GM21360 (cell line): ENCODE measurements around the gene PDZD4.
"Not testable (repeated sequence)": the region's sequence is repeated elsewhere in the genome, so short reads cannot be mapped to it uniquely, and the experiment has no call there.

Experiments used
- ATAC-seq: cut with Tn5 transposase; IDR thresholded peaks from one replicate; pipeline ENCODE4 v1.9.1; 2021; ENCODE audit warnings: mild to moderate bottlenecking, moderate library complexity; ENCODE audit not compliant: unreplicated experiment

Gene PDZD4

GRCh38 chrX:153845195-153845594 lies 14.9 kb upstream of the PDZD4 start:
- ATAC-seq: no peak

- no peak for ATAC-seq
Measured at GRCh38 chrX:153844509-153845082, 14.3 kb upstream of the PDZD4 start.

DNA sequence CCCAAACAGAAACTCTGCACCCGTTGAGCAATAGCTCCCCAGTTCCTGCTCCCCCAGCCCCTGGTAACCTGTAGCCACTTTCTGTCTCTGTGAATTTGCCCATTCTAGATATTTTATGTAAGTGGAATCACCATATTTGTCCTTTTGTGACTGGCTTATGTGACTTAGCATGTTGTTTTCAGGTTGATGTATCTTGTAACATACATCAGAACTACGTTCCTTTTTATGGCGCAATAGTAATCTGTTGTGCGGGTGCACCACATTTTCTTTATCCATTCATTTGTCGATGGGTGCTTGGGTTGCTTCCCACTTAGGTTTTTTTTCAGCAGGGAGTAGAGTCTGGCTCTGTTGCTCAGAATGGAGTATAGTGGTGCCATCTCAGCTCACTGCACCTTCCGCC lies 6.6 kb upstream of the PDZD4 start:
- no peak for ATAC-seq

DNA sequence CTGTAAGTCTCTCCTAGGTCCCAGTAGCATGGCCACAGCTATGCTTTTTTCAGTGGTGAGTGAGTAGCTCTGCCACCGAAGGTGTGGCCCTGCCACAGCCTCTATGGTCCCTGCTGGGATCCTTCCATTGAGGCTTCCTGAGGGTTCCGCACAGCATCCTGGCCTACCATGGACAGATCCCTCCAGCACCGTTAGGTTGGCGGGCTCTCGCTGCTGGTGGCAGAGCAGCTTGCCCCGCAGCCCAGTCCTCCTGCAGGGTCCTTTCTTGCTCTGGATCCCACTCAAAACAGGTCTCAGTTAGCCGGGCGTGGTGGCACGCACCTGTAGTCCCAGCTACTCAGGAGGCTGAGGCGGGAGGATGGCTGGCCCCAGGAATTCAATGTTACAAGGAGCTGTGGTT lies 2.4 kb upstream of the PDZD4 start:
- no peak for ATAC-seq

- ATAC-seq: no peak
Measured at GRCh38 chrX:153831429-153832150, 1.2 kb upstream of the PDZD4 start.

- no peak for ATAC-seq
Measured at GRCh38 chrX:153830640-153831428, 490 bp upstream of the PDZD4 start.

DNA sequence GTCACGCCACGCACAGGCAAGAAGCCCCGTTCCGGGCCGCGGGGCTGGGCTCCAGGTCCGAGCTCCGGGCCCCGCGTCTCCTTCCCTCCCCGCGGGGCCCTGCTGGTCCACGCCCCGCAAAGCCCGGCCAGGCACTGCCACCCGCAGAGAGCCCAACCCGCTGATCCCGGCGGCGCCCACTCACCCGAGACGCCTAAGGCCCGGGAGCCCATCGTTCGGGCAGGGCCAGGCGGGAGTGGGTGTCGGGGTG lies 870 bp downstream of the PDZD4 start:
- ATAC-seq: no peak

DNA sequence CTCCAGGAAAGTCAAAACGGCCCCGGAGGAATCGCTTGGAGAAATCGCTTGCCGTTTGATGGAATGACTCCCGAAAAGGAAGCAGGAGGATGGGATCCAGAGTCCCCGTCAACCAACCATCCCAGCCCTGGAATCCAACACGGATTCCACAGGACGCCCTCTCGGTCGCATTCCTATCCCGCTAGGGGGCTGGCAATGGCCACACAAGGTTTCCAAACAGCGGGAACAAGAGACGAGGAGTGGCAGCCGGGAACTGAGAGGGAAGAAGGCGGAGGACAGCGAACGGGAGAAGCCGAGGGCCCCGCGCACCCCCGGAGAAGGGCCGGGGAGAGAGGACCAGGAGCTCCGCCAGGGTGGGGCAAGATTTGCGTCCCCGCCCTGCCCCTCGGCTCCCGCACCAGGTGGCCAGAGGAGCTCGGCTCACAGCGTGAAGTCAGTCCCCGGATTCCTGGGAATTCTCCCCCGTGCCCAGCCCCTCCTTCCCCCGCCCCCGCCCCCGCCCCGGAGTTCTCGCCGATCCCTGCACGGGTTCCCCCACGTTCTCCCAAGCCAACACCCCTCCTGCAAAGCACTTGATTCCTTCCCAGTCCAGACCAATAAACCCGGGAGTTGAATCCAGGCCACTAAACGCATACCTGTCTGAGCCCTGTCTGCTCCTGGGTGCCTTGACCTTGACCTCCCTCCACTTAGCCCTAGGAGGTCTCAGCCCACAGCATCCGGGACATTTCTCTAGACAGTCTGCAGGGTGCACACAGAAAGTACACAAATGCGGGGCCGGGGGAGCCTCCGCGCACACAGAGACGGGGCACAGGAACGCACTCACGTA lies 1.4 kb downstream of the PDZD4 start:
- no peak for ATAC-seq

DNA sequence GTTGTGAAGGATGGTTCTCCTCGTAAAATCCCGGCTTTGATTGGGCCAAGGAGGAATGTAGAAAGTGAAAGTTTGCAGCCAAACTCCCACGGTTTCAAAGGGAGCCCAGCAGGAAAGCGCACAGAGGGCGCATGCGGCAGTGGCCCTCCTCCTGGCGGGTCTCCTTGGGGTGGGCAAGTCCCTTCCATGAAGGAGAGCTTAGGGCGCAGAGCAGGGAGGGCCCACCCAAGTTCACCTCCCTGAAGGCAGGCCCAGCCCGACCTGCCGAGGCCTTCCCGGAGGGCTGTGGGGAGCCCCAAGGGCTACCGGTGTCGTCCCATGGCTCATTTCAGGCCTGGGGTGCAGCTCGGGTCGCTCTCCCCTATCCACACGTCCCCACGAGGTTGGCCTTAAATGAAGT lies 2.0 kb downstream of the PDZD4 start:
- ATAC-seq: no peak

DNA sequence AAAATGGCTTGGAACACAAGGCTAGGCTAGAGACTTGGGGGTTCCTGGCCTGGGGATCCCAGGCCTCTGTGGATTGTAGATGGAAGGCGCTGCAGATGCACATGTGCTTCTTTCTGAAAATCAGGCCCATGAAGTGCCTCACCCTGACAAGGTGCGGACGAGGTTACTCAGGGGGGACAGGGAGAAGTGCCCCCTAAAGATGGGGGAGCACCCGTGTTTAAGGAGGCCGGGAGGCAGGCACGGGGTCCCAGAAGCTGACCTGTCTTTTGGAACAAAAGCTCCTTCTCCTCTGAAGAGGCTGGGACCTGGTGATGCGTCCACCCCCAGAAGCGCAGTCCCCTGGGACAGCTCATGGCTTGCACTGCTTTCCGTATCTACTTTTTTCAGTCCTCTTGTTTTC lies 2.4 kb downstream of the PDZD4 start:
- no peak for ATAC-seq

DNA sequence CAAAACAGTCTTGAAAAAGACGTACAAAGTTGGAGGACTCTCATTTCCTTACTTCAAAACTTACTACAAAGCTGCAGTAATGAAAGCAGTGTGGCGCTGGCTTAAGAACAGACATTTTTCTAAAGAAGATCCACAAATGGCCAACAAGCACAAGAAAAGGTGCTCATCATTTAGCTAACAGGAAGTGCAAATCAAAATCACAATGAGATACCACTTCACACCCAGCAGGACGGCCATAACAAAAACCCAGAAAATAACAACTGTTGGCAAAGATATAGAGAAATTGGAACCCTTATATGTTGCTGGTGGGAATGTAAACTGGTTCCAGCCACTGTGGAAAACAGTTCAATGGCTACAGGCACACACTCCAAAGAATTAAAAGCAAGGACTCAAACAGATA lies 3.3 kb downstream of the PDZD4 start:
- ATAC-seq: no peak

DNA sequence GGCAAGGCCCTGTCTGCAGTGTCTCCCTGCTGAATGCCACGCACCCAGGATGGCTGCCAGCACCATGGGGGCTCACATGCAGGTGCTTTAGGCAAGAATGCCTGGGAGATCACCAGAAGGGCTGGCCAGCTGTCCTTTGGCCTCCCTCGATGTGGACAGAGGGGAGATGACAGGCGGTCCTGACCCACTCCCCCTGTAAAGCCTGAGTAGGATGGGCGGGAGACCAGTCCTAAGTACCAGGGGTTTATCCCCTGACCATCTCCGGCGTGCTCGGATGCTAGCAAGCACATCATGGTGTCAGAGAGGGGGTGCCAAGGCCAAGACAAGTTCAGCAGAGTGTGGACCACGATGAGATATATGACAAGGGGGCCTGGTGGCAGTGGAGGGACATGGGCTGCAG lies 5.3 kb downstream of the PDZD4 start:
- ATAC-seq: no peak

GRCh38 chrX:153824348-153824747 lies 6.0 kb downstream of the PDZD4 start:
- ATAC-seq: no peak

- ATAC-seq: no peak
Measured at GRCh38 chrX:153821066-153821465, 9.3 kb downstream of the PDZD4 start.

GRCh38 chrX:153820601-153821000 lies 9.7 kb downstream of the PDZD4 start:
- ATAC-seq: no peak

DNA sequence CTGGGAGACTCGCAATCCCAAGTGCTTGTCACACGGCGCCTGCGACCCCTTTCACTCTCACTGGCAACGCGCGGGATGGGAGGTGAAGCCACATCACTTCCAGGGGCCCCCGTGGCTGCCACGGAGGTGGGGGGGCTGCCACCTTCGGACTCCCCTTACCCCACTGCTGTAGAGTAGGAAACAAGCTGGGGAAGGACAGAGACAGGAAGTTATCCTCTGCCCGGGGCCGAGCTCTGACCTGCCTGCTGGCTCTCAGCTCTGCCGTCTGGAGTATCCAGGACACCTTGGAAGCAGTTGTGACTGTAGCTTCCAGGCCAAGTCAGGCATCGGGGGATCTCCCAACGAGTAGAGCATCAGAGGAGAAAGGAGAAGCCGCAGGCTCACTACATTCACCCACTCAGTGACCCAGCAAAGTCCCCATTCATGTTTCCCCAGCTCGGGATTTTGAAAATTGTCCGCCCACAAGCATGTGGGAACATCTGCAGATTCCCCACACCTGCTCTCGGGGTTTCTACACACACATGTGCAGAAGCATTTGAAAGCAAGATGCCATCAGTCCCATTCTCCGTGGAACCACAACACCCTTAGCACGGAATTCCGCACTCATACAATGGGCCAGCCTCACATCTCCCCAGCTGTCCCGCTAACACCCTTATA lies 10.8 kb downstream of the PDZD4 start:
- ATAC-seq: no peak

DNA sequence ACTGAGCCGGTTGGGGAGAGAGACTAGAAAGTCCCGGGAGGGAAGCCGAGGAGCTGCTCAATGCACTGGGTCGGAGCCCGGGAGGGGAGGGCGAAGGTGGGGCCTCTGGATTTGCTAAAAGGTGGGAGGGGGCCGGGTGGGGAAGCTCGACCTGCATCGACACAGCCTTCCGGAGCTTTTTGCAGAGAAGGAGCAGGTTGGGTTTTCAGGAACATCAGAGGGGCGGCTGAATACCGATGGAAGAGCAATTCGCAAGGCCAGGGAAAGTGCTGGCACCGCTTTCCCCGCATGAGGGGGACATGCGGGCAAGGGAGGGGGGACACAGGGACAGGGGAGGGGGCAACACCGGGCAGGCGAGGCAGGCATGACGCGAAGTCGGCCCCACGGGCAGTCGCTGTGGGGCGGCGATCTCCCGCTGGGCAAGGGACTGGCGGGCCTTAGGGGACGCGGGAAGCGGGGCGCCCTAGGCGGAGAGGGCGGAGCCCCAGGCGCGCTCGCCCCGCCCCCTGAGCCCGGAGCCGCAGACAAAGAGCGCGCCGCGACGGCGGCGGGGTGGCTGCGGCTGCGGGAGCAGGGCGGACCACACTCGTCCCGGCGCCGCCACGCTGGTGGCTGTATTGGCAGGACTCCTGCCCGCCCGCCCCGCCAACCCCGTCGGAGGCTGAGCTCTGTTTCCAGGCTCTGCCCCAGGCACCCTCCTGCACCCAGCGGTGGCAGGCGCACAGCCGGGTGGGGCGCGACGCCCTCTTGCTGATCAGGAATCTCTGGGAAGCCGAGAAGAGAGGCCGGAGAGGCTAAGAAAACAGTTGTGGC lies 11.6 kb downstream of the PDZD4 start:
- no peak for ATAC-seq

DNA sequence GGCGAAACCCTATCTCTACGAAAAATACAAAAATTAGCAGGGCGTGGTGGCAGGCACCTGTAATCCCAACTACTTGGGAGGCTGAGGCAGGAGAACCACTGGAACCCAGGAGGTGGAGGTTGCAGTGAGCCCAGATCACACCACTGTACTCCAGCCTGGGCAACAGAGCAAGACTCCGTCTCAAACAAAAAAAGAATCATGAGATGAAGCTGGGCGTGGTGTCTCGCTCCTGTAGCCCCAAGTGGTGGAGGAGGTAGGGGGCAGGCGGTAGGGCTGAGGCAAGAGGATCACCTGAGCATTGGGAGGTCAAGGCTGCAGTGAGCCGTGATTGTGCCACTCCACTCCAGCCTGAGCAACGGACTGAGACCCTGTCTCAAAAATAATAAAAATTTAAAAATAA lies 12.3 kb downstream of the PDZD4 start:
- ATAC-seq: not testable (repeated sequence)

DNA sequence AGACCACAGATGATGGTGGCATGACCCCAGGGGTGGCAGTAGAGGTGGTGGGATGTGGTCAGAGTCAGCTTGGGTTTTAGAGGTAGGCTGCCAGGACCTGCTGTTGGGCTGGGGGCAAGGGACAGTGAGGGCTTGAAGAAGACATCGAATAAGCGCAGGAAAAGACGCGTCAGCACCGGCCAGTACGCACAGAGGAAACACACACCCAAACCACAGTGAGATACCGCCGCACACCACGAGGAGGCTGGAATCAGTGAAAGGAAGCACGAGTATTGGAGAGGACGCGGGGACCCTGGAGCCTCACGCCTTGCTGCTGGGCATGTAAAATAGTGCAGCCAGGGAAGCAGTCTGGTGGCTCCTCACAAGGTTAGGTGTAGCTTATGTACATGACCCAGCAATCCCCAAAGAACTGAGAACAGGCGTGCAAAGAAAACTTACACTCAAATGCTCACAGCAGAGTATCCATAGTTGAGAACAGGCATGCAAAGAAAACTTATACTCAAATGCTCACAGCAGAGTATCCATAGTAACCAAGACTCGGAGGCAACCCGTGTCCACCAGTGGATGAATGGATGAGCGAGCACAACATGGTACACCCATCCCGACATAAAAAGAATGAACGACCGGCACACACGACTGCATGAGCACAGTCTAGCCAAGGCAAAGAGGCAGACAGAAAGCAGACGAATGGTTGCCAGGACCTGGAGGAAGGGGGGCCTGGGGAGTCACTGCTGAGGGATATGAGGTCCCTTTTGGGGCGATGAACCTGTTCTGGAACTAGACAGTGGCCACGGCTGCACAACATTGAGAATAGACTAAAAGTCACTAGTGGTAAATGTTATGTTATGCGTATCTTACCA lies 13.3 kb downstream of the PDZD4 start:
- no peak for ATAC-seq
